ENCODE data around the gene SERPINB1.

SERPINB1 gene

DNA sequence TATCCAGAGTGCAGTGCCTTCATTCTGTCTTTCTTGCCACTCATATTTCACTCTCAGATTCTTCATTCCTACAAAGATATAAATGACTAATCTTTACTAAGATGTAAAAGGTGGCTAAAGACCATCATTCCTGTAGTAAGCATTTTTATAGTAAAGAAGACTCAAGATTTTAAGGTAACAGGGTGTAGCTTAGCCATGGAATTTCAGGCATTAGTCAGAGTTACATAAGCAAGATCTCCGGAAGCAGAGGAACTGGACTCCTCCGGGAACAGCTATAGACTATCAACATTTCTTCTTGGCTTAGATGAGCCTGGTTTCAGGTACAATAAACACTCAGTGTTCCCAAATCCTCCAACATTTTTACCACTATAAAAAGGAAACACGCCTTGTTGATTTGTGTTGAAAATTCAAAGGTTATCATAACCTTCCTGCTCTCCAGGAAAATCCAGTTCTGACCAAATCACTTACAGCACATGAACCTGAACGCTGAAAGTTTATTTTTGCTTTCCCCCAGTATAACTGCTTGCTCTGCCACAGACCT, 23.7 kb downstream of the SERPINB1 start:
- peak overlapping the region; percentile 24 for H2AFZ ChIP-seq (ENCODE audit: low read length, unreplicated experiment)
- peak overlapping the region; percentile 82 for H3K27ac ChIP-seq (ENCODE audit: low read depth, low read length)
- peaks cover 21% of the 10 kb centered on the region for H3K4me1 ChIP-seq (ENCODE audit: control insufficient read depth, insufficient read depth, low read length, unreplicated experiment)
- no peaks in the 10 kb centered on the region for H3K79me2 ChIP-seq (ENCODE audit: control insufficient read depth, insufficient read depth, low read length, unreplicated experiment)
- no peaks in the 10 kb centered on the region for H3K27me3 ChIP-seq (ENCODE audit: insufficient read depth, low read length)
- no peaks in the 10 kb centered on the region; the same call in 1 of the 2 replicates for H3K36me3 ChIP-seq (ENCODE audit: insufficient read depth, low read length)
- peak overlapping the region; percentile 39 for H3K4me3 ChIP-seq (ENCODE audit: low read depth, low read length)

- Histone ChIP-seq H2AFZ (ENCODE audit: low read length, unreplicated experiment) (no peak overlapping the region), H3K4me1 (ENCODE audit: control insufficient read depth, insufficient read depth, low read length, unreplicated experiment) (peaks cover 21% of the 10 kb centered on the region), H3K79me2 (ENCODE audit: control insufficient read depth, insufficient read depth, low read length, unreplicated experiment) (no peaks in the 10 kb centered on the region), H3K27ac (ENCODE audit: low read depth, low read length) (no peak overlapping the region), H3K27me3 (ENCODE audit: insufficient read depth, low read length) (no peaks in the 10 kb centered on the region), H3K36me3 (ENCODE audit: insufficient read depth, low read length) (no peaks in the 10 kb centered on the region; the same call in 1 of the 2 replicates), H3K4me3 (ENCODE audit: low read depth, low read length) (no peak overlapping the region)
Measured at GRCh38 chr6:2816158-2816557, 25.5 kb downstream of the SERPINB1 start.

GRCh38 chr6:2812695-2813094, 29.0 kb downstream of the SERPINB1 start:
- H2AFZ ChIP-seq (ENCODE audit: low read length, unreplicated experiment): no peak overlapping the region
- H3K79me2 ChIP-seq (ENCODE audit: control insufficient read depth, insufficient read depth, low read length, unreplicated experiment): no peaks in the 10 kb centered on the region

DNA sequence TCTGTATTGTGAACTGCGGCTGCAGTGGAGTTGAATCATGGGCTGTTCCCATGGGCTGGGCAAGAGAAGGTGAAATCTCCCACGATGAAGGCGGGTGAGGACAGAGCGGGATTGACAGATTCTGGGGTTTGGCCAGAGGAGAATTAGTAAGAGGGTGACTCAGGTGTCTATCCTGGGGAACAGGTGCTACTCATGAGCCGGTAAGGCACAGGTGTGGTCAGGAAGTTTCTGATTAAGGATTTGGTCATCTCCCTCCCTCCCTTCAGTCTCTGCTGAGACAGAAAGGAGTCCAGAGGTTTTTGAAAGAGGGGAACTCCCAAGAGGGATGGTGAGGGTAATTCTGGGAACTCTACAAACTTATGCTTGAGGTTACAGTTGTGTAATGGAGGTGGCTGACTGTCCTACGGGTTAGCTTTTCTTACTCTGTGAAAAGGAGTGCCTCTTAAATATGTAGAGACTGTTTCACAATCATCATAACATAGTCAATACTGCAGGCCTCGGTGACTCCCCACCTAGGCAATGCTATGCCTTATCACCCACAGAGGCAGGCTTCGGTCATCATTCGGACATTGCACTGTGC, 31.5 kb downstream of the SERPINB1 start:
- peaks cover 9% of the 10 kb centered on the region for H3K4me1 ChIP-seq (ENCODE audit: control insufficient read depth, insufficient read depth, low read length, unreplicated experiment)
- no peak overlapping the region for H3K4me3 ChIP-seq (ENCODE audit: low read depth, low read length)
- no peak overlapping the region for H2AFZ ChIP-seq (ENCODE audit: low read length, unreplicated experiment)
- no peaks in the 10 kb centered on the region for H3K36me3 ChIP-seq (ENCODE audit: insufficient read depth, low read length)
- H3K27ac ChIP-seq (ENCODE audit: low read depth, low read length): no peak overlapping the region
- no peaks in the 10 kb centered on the region for H3K79me2 ChIP-seq (ENCODE audit: control insufficient read depth, insufficient read depth, low read length, unreplicated experiment)
- H3K27me3 ChIP-seq (ENCODE audit: insufficient read depth, low read length): no peaks in the 10 kb centered on the region

More at GRCh38 chr6:2812695-2813094, 29.0 kb downstream of the SERPINB1 start:
- H3K27ac ChIP-seq (ENCODE audit: low read depth, low read length): no peak overlapping the region
- no peaks in the 10 kb centered on the region; the same call in 1 of the 2 replicates for H3K36me3 ChIP-seq (ENCODE audit: insufficient read depth, low read length)
- H3K4me3 ChIP-seq (ENCODE audit: low read depth, low read length): no peak overlapping the region
- H3K4me1 ChIP-seq (ENCODE audit: control insufficient read depth, insufficient read depth, low read length, unreplicated experiment): peaks cover 7% of the 10 kb centered on the region
- H3K27me3 ChIP-seq (ENCODE audit: insufficient read depth, low read length): no peaks in the 10 kb centered on the region

DNA sequence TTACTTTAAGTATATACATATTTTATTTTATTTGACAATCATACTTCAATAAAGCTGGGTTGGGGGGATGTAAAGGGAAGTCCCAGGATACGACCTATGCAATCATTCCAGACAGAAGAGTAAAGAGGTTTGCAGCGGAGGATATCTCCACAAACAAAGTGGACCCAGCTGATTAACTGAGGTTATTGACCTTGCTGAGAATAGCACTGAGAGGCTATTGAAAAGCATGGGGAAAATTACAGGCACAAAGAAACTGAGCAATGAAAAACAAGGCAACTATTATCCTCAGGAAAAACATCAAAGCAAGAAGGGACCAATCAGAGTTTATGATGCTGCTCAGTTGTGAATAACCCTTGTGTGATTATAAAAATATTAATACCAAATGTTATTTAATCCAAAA, 32.6 kb downstream of the SERPINB1 start:
- Histone ChIP-seq H3K79me2 (ENCODE audit: control insufficient read depth, insufficient read depth, low read length, unreplicated experiment) (no peaks in the 10 kb centered on the region), H3K27me3 (ENCODE audit: insufficient read depth, low read length) (no peaks in the 10 kb centered on the region), H2AFZ (ENCODE audit: low read length, unreplicated experiment) (no peak overlapping the region), H3K27ac (ENCODE audit: low read depth, low read length) (no peak overlapping the region), H3K4me3 (ENCODE audit: low read depth, low read length) (no peak overlapping the region), H3K36me3 (ENCODE audit: insufficient read depth, low read length) (no peaks in the 10 kb centered on the region), H3K4me1 (ENCODE audit: control insufficient read depth, insufficient read depth, low read length, unreplicated experiment) (peaks cover 9% of the 10 kb centered on the region)

DNA sequence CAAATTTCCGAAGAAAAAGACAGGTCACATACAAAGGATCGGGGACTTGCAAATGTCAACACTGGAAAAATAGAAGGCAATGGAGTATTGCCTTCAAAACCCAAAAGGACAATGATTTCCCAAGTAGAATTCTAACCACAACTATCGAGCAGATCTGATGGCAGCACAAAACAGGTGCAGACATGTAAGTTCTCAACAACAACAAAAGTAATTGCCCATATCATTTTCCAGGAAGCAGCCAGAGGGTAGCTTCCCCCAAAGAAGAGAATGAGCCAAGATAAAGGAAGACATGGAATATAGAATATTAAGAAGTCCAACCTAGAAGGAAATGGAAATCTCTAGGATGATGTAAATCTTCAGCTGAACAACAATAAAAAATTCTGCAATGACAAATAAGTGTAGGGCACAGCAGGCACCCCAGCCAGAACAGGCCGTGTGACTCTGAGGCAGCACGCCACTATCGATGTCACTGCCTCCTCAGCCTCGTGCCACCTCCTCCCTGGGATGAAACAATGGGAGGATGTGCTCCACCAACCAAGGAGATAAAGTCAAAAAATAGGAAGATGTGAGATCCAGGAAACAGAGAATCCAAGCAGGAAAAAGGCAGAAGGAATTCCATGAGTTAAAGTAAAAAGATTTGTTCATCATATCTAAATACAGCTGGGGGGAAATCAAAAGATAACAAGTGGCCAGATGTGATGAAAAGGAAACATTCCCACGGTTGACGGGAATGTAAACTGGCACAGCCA, 34.1 kb downstream of the SERPINB1 start:
- Histone ChIP-seq H3K4me1 (ENCODE audit: control insufficient read depth, insufficient read depth, low read length, unreplicated experiment) (peaks cover 9% of the 10 kb centered on the region), H3K4me3 (ENCODE audit: low read depth, low read length) (no peak overlapping the region), H3K27ac (ENCODE audit: low read depth, low read length) (no peak overlapping the region), H3K79me2 (ENCODE audit: control insufficient read depth, insufficient read depth, low read length, unreplicated experiment) (no peaks in the 10 kb centered on the region), H2AFZ (ENCODE audit: low read length, unreplicated experiment) (no peak overlapping the region), H3K36me3 (ENCODE audit: insufficient read depth, low read length) (no peaks in the 10 kb centered on the region), H3K27me3 (ENCODE audit: insufficient read depth, low read length) (no peaks in the 10 kb centered on the region)

GRCh38 chr6:2806644-2807043, 35.0 kb downstream of the SERPINB1 start:
- Histone ChIP-seq H3K4me1 (ENCODE audit: control insufficient read depth, insufficient read depth, low read length, unreplicated experiment) (peaks cover 9% of the 10 kb centered on the region), H3K79me2 (ENCODE audit: control insufficient read depth, insufficient read depth, low read length, unreplicated experiment) (no peaks in the 10 kb centered on the region), H3K4me3 (ENCODE audit: low read depth, low read length) (no peak overlapping the region), H3K27ac (ENCODE audit: low read depth, low read length) (no peak overlapping the region), H3K36me3 (ENCODE audit: insufficient read depth, low read length) (no peaks in the 10 kb centered on the region), H2AFZ (ENCODE audit: low read length, unreplicated experiment) (no peak overlapping the region), H3K27me3 (ENCODE audit: insufficient read depth, low read length) (no peaks in the 10 kb centered on the region)

DNA sequence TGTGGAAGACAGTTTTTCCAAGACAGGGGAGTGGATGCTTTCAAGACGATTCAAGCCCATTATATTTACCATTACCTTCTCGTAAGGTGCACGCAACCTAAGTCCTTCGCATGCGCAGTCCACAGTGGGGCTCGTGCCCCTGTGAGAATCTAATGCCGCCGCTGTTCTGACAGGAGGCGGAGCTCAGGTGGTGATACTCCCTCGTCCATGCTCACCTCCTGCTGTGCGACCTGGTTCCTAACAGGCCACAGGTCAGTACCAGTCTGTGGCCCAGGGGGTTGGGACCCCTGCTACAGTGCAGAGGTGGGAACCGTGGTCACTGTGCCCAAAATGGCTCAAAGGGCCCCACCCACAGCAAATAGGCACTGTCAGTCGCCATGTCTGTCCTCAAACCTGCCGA, 36.6 kb downstream of the SERPINB1 start:
- H3K79me2 ChIP-seq (ENCODE audit: control insufficient read depth, insufficient read depth, low read length, unreplicated experiment): no peaks in the 10 kb centered on the region
- H3K4me1 ChIP-seq (ENCODE audit: control insufficient read depth, insufficient read depth, low read length, unreplicated experiment): peaks cover 5% of the 10 kb centered on the region
- no peaks in the 10 kb centered on the region for H3K27me3 ChIP-seq (ENCODE audit: insufficient read depth, low read length)
- H3K27ac ChIP-seq (ENCODE audit: low read depth, low read length): no peak overlapping the region
- H2AFZ ChIP-seq (ENCODE audit: low read length, unreplicated experiment): no peak overlapping the region
- H3K36me3 ChIP-seq (ENCODE audit: insufficient read depth, low read length): no peaks in the 10 kb centered on the region
- H3K4me3 ChIP-seq (ENCODE audit: low read depth, low read length): no peak overlapping the region

- Histone ChIP-seq H3K4me1 (ENCODE audit: control insufficient read depth, insufficient read depth, low read length, unreplicated experiment) (peaks cover 5% of the 10 kb centered on the region), H2AFZ (ENCODE audit: low read length, unreplicated experiment) (no peak overlapping the region), H3K4me3 (ENCODE audit: low read depth, low read length) (no peak overlapping the region), H3K36me3 (ENCODE audit: insufficient read depth, low read length) (no peaks in the 10 kb centered on the region), H3K27ac (ENCODE audit: low read depth, low read length) (no peak overlapping the region), H3K79me2 (ENCODE audit: control insufficient read depth, insufficient read depth, low read length, unreplicated experiment) (no peaks in the 10 kb centered on the region), H3K27me3 (ENCODE audit: insufficient read depth, low read length) (no peaks in the 10 kb centered on the region)
Measured at GRCh38 chr6:2804516-2804915, 37.1 kb downstream of the SERPINB1 start.

DNA sequence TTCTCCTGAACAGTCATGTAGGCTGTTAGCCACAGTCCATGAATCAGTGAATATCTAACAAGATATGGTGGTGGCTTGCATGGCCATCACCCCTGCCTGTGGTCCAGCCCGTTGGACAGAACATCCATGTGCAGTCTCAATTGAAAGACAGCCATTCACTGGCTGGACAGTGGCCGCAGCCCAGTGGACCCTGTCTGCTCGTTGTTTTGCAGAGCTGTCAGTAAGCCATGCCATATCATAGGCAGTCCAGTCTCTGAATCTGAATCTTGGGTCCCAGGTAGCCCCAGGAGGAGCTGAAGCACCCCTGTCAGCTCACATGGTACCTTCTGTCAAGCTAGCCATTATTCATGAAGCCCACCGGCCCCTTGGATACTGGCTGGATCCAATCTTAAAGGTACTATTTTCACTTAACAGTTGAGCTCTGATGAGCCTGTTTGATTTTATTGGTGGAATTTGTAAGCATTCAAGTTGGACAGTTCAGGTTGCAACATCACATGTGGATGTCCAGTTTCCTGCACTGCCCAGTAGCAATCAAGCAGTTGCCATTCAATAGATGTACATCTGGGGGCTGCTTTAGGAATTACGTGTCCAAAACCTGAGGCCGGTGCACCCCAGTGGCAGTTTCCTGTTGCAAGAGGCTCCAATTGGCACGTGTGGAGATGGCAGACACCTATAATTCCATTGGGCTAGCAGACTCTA, 37.8 kb downstream of the SERPINB1 start:
- no peak overlapping the region for H2AFZ ChIP-seq (ENCODE audit: low read length, unreplicated experiment)
- no peaks in the 10 kb centered on the region for H3K27me3 ChIP-seq (ENCODE audit: insufficient read depth, low read length)
- no peaks in the 10 kb centered on the region for H3K79me2 ChIP-seq (ENCODE audit: control insufficient read depth, insufficient read depth, low read length, unreplicated experiment)
- H3K27ac ChIP-seq (ENCODE audit: low read depth, low read length): no peak overlapping the region
- no peaks in the 10 kb centered on the region for H3K36me3 ChIP-seq (ENCODE audit: insufficient read depth, low read length)
- no peak overlapping the region for H3K4me3 ChIP-seq (ENCODE audit: low read depth, low read length)
- peaks cover 5% of the 10 kb centered on the region for H3K4me1 ChIP-seq (ENCODE audit: control insufficient read depth, insufficient read depth, low read length, unreplicated experiment)

Measured in ACC112 (cell line).